DOHH2 (cell line): ENCODE measurements around the gene DHCR24.

ENCODE experiments used
- EZH2phosphoT487 ChIP-seq: fragments of 200-600 bp; sonication (generic); IDR thresholded peaks from 2 replicates; pipeline ENCODE4 v1.6.1; 2017; ENCODE audit warnings: borderline replicate concordance, mild to moderate bottlenecking, antibody characterized with exemption, low read length, moderate library complexity, mixed read lengths
- TF ChIP-seq, protein P1 (sequence below): fragments of 200-600 bp; sonication (generic); IDR thresholded peaks from one replicate; pipeline ENCODE4 v1.5.1; 2014; ENCODE audit warnings: antibody characterized with exemption, mild to moderate bottlenecking, low read depth, low read length; ENCODE audit not compliant: poor library complexity, severe bottlenecking

DNA sequence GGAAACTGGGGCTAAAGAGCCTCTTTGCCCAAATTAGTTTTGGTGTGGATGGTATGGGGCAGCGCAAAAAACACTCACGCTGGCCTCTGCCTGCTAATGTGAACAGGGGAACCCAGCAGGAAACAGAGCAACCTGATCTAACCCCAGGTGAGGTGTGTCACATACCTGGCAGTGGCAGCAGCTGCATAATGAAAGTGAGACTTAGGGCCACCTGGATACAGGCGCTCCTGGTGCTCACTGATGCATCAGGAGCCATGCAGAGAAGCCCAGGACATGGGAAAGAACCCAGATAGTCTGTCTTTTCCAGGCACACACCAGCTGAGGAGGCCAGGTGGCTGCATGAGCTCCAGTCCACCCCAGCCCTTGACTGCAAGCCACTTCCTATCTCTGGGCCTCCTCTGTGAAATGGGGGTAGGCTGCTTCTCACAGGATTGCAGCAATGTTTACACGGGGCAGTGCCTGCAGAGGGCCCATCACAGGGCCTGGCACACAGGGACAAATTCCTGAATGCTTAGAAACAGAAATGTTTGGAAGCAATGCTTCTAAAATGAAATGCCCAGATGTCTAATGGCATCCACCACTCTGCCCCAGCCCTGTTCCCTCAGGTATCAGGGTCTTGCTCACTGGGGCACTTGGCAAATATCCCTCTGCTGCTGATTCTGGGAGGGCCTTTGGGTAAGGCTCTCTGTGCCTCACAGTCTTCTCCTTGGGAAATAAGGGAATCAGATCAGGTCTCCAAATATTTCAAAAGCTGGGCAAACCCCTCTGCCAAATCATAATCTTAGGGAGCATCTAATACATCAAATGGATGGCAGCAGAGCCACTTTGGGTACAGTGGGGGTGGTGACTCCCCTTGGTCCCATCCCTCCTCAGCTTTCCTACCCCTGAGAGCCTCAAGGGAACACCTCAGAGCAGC is 19.9 kb downstream of the DHCR24 start:
- TF ChIP-seq, protein P1, sequence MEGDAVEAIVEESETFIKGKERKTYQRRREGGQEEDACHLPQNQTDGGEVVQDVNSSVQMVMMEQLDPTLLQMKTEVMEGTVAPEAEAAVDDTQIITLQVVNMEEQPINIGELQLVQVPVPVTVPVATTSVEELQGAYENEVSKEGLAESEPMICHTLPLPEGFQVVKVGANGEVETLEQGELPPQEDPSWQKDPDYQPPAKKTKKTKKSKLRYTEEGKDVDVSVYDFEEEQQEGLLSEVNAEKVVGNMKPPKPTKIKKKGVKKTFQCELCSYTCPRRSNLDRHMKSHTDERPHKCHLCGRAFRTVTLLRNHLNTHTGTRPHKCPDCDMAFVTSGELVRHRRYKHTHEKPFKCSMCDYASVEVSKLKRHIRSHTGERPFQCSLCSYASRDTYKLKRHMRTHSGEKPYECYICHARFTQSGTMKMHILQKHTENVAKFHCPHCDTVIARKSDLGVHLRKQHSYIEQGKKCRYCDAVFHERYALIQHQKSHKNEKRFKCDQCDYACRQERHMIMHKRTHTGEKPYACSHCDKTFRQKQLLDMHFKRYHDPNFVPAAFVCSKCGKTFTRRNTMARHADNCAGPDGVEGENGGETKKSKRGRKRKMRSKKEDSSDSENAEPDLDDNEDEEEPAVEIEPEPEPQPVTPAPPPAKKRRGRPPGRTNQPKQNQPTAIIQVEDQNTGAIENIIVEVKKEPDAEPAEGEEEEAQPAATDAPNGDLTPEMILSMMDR, result no peak
- no peak for TF ChIP-seq EZH2phosphoT487
